GM21619 (cell line): ENCODE data around the gene PPP1R36.
"Not testable (repeated sequence)": the region's sequence is repeated elsewhere in the genome, so short reads cannot be mapped to it uniquely, and the experiment has no call there.

ENCODE experiments used
- ATAC-seq: cut with Tn5 transposase; IDR thresholded peaks from one replicate; pipeline ENCODE4 v1.9.1; 2021; ENCODE audit not compliant: unreplicated experiment

The PPP1R36 gene

DNA sequence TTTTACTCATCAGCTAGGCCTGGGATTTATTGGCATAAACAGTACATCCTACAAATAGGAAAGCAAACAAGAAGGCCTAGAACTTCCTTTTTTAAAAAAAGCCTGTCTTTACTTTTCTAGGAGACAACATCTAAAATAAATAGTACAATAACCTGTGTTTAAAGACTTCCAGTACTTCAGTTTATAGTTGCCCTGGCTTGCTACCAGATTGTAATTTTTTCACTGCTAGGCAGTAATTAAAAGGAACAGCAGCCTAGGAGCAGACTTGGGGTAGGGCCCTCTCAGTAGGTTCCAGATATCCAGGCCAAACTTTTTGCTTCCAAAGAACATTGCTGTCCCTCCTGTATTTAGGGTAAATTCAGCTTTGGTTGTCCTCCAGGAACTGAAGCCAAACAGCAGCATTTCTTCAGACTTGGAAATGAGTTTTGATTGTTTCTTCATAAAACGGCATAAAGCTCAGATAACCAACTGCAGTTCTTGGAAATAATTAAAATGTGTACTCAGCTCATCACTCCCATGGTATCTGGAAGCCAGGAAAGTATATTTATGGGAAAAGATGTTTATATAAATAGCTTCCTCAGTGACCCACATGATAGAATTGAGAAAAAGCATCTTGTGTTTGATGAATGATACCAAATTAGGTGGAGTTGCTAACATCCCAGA lies 61.7 kb downstream of the PPP1R36 start:
- no peak for ATAC-seq

DNA sequence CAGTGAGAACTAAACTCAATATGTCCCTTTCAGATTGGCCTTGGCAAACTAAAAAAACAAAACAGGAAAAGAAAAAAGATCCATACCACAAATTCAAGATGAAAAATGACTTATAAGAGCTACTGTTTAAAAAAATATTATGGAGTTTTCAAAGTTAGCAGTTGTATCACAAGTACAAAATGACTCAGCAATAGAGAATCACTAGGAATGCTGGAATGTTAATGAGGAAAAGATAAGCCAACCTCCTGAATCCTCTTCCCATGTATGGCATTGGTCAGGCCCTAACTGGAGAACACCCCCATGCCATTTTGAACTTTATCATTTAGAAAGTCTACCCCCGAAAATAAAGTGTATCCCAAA lies 62.2 kb downstream of the PPP1R36 start:
- no peak for ATAC-seq

DNA sequence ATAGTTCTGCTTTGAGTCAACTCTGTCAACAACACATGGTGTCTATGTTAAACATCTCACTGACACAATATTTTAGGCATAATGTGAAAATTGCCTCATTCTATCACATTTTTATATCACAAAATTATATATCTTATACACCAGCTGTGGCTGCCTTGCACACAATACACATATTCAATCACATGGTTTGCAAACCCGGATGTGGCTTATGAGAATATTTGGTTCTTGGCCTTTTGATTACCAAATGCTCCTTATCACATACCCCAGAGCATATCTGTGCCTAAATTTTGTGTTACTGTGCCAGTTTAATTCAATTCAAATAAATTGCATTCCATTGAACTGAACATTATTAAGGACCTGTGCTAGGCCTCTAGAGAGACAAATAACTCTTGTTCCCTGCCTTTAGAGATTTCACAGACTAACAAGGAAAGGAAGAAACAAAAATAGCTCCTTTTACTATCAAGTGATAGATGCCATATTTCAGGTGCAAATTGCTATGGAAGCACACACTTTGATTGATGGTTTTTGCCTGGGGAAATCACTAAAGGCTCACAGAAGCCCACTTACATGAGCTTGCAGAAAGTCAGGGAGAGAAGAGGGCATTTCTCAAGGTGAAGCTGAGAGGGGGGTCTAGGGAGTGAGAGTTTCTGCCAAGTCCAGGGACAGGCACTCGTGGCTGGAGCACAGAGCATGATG lies 63.4 kb downstream of the PPP1R36 start:
- ATAC-seq, result no peak

DNA sequence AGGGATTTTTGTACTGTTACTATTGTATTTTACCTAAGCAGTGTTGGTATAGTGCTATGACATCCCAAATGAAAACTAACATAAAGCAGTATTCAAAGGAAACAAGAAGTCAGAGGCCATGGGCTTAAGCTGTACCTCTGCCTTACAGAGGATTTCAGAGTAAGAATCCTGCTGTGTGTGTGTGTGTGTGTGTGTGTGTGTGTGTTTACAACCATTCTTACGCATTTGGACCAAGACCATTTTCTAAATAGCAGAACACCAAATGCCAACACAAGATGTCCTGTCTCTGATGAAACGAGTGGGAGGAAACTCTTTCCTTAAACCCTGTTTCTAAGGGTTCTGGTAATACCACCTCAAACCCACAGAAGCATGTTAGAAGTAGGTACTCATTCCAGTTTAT lies 64.4 kb downstream of the PPP1R36 start:
- no peak for ATAC-seq

DNA sequence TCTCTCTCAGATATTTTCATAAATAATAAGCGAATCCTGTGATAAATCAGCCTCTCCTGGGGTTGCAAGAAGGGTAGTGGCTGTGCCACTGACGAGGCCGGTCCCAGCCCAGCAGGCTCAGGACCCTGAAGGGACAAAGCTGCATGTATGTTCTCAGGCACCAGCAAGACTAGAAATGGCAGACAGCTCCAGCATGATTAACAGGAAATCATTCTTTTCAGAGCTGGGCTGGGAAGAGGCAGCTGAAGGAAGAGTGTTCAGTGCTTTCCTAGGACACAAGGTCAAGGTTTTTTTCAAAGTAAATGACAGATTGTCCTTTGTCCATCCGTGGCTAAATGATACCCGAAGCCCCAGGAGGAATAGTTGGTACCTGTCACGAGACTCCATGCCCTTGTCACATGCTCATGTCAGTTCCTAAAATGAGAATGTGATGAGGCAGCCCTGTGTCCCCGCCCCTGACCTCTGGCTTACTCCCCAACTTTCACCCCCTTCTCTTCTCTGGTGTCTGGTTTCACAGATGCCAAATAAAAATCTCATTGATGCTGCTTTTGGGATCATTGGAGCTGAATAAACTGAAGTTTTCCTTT lies 65.1 kb downstream of the PPP1R36 start:
- ATAC-seq, result no peak

DNA sequence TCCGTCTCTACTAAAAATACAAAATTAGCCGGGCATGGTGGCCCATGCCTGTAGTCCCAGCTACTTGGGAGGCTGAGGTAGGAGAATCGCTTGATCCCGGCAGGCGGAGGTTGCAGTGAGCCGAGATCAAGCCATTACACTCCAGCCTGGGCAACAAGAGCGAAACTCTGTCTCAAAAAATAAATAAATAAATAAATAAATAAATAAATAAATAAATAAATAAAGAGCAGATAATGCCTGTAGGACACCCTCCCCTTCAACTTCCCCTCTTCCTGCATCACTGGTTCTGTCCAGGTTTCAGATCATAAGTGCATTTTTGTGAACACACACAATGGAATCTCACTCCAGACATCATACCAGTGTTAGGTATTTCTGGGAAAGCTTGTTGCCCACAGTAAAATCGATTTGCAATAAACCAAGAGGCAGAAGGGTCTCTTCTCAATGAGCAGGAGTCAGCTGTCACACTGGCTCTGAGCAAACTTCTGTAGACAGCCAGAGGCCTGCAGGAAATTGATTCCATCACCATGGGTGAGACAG lies 68.2 kb downstream of the PPP1R36 start:
- ATAC-seq, result not testable (repeated sequence)

DNA sequence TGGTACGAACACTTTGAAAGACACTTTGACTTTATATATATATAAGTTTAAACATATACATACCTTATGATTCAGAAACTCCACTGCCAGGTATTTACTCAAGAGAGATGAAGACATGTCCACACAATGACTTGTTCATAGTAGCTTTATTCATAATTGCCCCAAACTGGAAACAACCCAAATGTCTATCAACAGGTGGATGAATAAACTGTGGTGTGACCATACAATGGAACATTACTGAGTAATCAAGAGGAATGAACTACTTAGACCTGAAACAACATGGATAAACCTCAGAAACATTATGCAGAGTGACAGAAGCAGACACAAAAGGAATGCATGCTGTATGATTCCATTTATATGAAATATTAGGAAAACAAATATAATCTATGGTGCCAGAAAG lies 71.1 kb downstream of the PPP1R36 start:
- ATAC-seq, result no peak

DNA sequence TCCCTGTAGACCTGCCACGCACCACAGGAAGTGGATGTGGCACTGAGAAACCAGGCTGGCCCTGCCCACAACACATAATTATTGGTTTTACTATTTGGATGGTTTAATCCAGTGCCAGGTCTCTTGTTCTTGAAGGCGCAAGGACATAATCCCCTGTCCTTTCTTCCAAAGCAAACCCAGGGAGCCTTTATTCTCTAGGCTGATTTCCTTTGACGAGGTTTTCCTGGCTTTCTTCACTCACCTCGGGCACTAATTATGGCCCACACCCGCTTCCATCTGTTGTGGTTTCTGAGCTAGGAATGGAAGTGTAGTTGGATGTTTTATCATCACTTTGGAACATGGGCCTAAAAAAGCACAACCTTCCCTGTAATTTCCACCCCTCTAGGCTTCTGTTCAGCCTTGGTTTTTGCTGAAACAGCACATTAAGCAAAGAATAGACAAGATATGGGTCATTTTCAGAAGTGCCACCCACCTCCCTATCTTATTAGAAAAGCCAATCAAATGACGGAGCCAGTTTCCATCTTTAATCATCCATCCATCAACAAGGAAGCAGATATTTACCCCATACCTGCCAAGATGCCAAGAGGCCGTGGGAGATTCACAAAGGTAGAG lies 73.9 kb downstream of the PPP1R36 start:
- no peak for ATAC-seq

DNA sequence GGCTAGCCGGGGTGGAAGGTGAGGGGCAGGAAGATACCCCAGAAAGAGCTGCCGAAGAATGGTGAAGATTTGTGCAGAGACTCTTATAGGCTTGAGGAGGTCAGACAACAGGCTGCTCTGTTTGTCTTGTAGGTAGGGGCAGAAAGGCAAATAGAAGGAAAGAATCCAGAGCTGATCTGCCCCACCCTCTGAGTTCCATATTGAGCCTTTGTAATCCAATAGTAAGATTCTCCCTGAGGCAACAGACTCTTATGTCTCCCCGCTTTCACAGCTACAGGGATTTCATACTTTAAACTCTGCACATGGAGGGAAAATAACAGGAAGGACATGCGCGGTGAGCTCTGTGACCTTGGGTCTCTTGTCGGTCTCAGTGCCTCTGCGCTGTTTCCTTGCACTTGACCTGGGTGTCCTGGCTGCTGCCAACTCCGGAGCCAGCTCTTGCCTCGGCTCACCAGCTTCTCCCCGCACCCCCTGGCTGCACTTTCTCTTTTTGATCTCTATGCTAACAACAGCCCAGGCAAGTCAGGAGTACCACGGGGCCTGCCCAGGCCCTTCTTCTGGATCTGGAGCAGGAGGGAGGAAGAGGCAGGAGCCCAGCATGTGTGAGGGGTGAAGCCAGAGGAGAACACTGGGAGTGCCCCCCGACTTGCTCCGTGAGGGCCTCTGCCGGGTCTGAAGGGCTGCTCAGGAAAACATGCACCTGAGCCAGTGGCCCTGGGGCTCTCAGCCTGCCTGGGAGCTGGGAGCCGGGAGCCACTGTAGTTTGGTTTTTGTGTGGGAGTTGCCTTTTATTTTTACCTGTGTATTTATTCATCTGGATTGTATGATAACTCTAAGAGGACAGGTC lies 75.8 kb downstream of the PPP1R36 start:
- no peak for ATAC-seq

DNA sequence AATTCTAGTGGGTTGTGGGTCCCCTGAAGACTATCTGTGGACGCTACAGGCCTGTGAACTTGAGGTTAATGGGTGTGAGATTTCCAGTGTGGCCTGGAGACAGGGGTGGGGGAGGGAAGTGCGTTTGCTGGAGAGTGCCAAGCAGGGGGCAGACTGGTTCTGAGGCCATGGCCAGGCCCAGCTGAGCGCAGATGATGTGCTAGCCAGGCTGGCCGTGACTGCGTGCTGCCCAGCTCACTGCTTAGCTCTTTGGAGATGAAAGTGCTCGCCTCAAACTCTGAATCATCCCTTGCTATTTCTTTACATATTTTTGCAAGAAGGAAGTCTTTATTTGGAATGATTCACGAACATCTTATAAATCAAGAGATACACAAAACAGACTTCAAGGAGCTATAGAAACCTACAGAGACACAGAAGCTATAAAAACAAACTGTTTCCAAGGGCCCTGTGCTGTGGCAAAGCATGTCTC lies 79.2 kb downstream of the PPP1R36 start:
- ATAC-seq, result no peak

DNA sequence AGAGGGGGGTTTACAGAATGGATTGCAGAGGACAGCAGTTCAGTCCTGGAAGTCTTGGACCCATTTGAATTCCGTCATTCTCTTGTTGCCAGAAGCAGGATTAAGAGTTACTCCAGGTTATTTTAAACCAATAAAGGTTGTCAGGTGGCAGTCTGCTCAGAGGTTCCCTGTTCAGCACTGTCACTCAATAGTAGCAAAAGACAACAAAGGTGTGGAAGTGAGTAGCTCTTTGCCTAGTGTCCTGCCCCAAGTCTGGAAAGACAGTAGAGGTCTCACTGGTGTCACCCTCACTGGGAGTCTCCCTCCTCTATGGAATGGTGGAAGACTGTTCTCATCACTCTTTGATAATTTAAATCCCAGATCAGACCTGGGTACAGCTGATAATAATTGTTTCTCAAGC lies 81.0 kb downstream of the PPP1R36 start:
- ATAC-seq, result no peak

DNA sequence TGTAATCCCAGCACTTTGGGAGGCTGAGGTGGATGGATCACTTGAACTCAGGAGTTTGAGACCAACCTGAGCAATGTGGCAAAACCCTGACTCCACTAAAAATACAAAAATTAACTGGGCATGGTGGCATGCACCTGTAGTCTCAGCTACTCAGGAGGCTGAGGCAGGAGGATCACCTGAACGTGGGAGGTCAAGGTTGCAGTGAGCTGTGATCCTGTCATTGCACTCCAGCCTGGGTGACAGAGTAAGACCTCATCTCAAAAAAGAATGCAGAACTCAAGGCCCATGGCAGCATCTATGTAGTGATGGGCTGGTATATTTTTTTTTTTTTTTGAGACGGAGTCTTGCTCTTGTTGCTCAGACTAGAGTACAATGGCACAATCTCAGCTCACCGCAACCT lies 81.5 kb downstream of the PPP1R36 start:
- not testable (repeated sequence) for ATAC-seq

DNA sequence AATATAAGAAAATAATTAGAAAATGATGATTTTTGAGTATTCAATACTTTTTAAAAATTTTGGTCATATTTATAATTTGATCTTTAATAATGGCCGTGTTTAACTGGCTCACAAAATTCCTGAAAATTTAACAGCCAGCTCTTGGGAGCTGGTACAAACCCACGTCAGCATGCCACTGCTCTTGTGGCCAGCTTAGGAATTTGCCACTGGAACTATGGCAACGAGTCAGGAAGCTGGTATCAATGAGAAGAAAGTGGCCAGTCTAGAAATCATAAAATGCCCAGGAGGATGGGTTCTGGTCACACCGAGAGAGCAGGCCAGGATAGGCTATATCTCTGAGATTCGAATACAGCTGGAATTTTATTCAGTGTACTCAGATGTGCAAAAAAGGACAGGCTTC lies 82.3 kb downstream of the PPP1R36 start:
- no peak for ATAC-seq

DNA sequence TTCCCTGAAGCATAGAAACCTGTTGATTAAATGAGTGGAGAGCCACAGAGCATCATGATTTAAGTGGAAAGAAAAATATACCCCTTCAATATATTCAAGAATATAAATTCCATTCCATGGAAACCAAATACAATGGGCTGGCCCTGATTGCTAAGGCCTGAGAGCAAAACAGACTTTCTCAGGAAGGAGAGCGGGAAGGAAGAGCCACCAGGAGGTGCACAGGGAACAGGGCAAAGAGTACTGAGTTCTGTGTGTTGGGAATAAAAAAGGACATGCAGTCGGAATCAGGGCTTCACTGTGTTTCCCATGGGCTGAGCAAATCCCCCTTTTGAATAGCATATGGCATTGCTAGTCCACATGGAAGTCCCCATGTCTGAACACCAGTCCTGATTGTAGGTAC lies 84.8 kb downstream of the PPP1R36 start:
- ATAC-seq, result no peak

DNA sequence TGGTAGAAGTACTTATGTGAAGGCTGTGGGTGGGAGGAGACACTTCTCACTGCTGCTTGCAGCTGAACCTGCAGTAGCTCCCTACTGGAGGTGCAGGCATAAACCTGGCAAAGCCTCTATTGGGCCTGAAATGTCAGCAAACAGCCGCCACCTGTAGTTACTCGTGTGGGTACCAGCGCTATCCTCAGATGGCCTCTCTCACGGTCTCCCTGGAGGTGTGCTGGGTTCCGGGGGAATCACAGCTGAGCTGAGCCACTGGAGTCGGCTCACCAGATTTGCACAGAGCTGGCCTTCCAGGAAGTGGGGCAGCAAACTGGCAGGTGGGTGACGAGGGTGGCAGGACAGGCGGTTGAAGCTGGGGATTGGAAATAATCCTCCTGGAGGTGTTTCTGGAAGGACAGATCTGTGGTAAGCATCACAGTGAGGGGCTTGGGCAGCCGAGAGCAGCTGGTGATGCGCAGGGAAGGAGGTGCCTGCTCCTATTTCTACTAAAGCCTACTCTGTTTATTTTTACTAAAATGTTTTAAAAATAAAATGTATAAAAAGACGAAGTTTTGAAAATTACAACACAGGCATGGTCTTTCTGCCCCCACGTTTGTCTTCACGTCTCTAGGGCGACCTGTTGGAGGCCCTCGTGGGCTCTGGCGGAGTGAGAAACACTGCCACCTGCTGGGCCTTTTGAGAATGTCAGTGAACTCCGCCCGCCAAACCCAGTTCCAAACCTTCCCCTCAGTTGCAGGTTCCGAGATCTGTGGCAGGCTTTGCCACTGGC lies 86.6 kb downstream of the PPP1R36 start:
- ATAC-seq, result no peak

DNA sequence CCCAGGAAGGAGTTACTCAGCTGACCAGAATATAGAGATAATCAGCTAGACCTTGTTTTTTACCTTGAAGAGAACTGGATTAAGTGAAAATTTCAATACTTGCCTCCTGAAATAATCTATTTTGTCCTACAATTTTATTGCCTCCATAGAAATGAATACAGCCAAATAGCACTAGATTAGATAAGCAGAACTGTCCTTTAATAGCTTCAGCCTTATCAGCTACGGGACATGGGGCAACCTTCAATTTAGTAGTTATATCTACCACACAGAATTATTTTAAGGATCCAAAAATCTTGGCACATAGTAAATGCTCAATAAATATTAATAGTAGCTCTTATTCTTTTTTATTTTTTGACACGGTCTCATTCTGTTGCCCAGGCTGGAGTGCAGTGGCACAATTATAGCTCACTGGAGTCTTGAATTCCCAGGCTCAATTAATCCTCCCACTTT lies 87.2 kb downstream of the PPP1R36 start:
- no peak for ATAC-seq

DNA sequence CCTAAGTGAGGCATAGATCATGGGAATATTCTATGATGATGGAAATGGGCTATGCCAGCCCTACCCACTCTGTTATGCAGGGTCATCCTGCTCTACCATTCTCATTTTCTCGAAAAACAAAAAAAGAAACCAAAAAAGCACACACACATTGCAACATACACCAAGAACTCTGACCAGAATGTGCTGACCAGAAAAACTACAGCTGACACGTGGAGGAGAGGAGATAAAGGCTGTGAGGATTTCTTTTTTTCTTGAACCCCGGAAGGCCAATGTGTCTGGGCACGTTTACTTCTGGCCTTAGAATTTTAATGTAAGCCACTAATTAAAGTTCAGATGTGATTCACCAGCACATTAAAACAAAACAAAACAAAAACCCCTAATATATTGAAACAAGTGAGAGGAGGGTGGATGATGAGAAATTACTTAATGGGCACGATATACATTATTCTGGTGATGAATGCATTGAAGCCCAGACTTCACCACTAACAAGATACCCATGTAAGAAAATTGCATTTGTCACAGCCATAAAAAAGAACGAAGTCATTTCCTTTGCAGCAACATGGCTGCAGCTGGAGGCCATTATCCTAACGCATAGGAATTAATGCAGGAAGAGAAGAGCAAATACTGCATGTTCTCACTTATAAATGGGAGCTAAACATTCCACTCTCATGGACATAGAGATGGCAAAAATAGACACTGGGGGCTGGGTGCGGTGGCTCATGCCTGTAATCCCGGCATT lies 88.1 kb downstream of the PPP1R36 start:
- no peak for ATAC-seq

DNA sequence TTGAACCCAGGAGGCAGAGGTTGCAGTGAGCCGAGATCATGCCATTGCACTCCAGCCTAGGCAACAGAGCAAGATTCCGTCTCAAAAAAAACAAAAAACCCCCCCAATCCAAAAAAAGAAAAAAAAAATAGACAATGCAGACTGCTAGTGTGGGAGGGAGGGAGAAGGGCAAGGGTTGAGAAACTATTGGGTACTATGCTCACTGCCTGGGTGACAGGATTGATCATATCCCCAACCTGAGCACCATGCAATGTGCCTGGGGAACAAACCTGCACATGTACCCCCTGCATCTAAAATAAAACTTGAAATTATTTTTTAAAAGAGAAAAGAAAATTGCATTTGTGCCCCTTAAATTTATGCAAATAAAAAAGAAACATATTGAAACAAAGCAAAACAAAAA lies 88.9 kb downstream of the PPP1R36 start:
- no peak for ATAC-seq
